Parathyroid adenoma (tissue), 2 donors: Measurements from ENCODE around the gene SPINT3.

ENCODE experiments used
- H2AFZ ChIP-seq: fragments of 300-600 bp; sonication (generic); one replicate; pipeline ENCODE4 v1.7.0; 2017; ENCODE audit warnings: antibody characterized with exemption, mild to moderate bottlenecking
- H3K27ac ChIP-seq: fragments of 300-600 bp; sonication (generic); one replicate; pipeline ENCODE4 v1.7.0; 2017
- H3K27me3 ChIP-seq: fragments of 300-600 bp; sonication (generic); one replicate; pipeline ENCODE4 v1.7.0; 2017; ENCODE audit warnings: low read length; ENCODE audit not compliant: control insufficient read depth, insufficient read depth
- H3K36me3 ChIP-seq: fragments of 300-600 bp; sonication (generic); one replicate; pipeline ENCODE4 v1.7.0; 2017; ENCODE audit warnings: low read length; ENCODE audit not compliant: control insufficient read depth, insufficient read depth
- H3K4me1 ChIP-seq: fragments of 300-600 bp; sonication (generic); one replicate; pipeline ENCODE4 v1.7.0; 2017; ENCODE audit warnings: control low read depth
- H3K4me2 ChIP-seq: fragments of 300-600 bp; sonication (generic); one replicate; pipeline ENCODE4 v1.7.0; 2017; ENCODE audit warnings: low read length
- H3K4me3 ChIP-seq: fragments of 300-600 bp; sonication (generic); one replicate; pipeline ENCODE4 v1.7.0; 2017; ENCODE audit warnings: low read depth, low read length
- H3K79me2 ChIP-seq: fragments of 300-600 bp; sonication (generic); one replicate; pipeline ENCODE4 v1.7.0; 2017; ENCODE audit warnings: control low read depth
- H3K9ac ChIP-seq: fragments of 300-600 bp; sonication (generic); one replicate; pipeline ENCODE4 v1.7.0; 2017; ENCODE audit warnings: mild to moderate bottlenecking
- H3K9me3 ChIP-seq: fragments of 300-600 bp; sonication (generic); one replicate; pipeline ENCODE4 v1.7.0; 2017; ENCODE audit warnings: low read length; ENCODE audit not compliant: control insufficient read depth
- TF ChIP-seq, protein P1 (sequence below): fragments of 300-600 bp; sonication (generic); IDR thresholded peaks from one replicate; pipeline ENCODE4 v1.7.0; 2017; ENCODE audit warnings: antibody characterized with exemption, mild to moderate bottlenecking
- donor health status: primary hyperparathyroidism.

Gene SPINT3

DNA sequence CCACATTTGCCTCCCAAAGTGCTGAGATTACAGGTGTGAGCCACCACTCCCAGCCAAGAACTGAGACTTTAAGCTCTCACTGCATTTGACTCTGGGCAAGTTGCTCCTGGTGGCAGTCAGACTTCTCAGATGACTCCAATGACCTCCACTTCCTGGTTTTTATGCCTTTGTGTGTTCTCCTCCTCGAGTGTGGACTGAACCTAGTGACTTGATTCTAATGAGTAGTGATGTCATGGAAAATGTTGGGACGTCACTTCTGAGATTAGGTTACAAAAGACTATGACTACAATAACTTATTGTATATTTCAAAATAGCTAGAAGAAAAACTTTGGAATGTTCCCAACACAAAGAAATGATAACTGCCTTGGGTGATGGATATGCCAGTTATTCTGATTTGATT is 12.0 kb downstream of the SPINT3 start:
- TF ChIP-seq, protein P1, sequence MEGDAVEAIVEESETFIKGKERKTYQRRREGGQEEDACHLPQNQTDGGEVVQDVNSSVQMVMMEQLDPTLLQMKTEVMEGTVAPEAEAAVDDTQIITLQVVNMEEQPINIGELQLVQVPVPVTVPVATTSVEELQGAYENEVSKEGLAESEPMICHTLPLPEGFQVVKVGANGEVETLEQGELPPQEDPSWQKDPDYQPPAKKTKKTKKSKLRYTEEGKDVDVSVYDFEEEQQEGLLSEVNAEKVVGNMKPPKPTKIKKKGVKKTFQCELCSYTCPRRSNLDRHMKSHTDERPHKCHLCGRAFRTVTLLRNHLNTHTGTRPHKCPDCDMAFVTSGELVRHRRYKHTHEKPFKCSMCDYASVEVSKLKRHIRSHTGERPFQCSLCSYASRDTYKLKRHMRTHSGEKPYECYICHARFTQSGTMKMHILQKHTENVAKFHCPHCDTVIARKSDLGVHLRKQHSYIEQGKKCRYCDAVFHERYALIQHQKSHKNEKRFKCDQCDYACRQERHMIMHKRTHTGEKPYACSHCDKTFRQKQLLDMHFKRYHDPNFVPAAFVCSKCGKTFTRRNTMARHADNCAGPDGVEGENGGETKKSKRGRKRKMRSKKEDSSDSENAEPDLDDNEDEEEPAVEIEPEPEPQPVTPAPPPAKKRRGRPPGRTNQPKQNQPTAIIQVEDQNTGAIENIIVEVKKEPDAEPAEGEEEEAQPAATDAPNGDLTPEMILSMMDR, result no peak
- H3K27me3 ChIP-seq, result no peaks in the 10 kb centered on the region
- no peak overlapping the region for H3K9ac ChIP-seq
- no peak overlapping the region for H2AFZ ChIP-seq
- no peaks in the 10 kb centered on the region for H3K4me1 ChIP-seq
- H3K27ac ChIP-seq, result no peak overlapping the region
- H3K36me3 ChIP-seq, result no peaks in the 10 kb centered on the region
- H3K4me2 ChIP-seq, result no peak overlapping the region
- no peak overlapping the region for H3K4me3 ChIP-seq
- no peaks in the 10 kb centered on the region for H3K9me3 ChIP-seq
- no peaks in the 10 kb centered on the region for H3K79me2 ChIP-seq

- Histone ChIP-seq H3K27ac (no peak overlapping the region), H3K27me3 (no peaks in the 10 kb centered on the region)
- TF ChIP-seq, protein P1, result no peak
These were observed 12.9 kb downstream of the SPINT3 start for GRCh38 chr20:45502561-45502960.

GRCh38 chr20:45501600-45501999 is 13.8 kb downstream of the SPINT3 start:
- no peak overlapping the region for H2AFZ ChIP-seq
- no peaks in the 10 kb centered on the region for H3K4me1 ChIP-seq
- H3K27ac ChIP-seq, result no peak overlapping the region
- TF ChIP-seq, protein P1, result no peak
- H3K36me3 ChIP-seq, result no peaks in the 10 kb centered on the region
- H3K27me3 ChIP-seq, result no peaks in the 10 kb centered on the region
- no peaks in the 10 kb centered on the region for H3K79me2 ChIP-seq
- no peak overlapping the region for H3K9ac ChIP-seq
- no peak overlapping the region for H3K4me2 ChIP-seq
- H3K4me3 ChIP-seq, result no peak overlapping the region
- H3K9me3 ChIP-seq, result no peaks in the 10 kb centered on the region

More at GRCh38 chr20:45502561-45502960, 12.9 kb downstream of the SPINT3 start:
- H3K9me3 ChIP-seq, result no peaks in the 10 kb centered on the region
- H3K36me3 ChIP-seq, result no peaks in the 10 kb centered on the region
- no peak overlapping the region for H3K4me3 ChIP-seq
- H3K79me2 ChIP-seq, result no peaks in the 10 kb centered on the region
- no peak overlapping the region for H3K9ac ChIP-seq
- no peaks in the 10 kb centered on the region for H3K4me1 ChIP-seq
- H2AFZ ChIP-seq, result no peak overlapping the region
- no peak overlapping the region for H3K4me2 ChIP-seq

- H3K9ac ChIP-seq, result no peak overlapping the region
- no peak overlapping the region for H2AFZ ChIP-seq
- H3K9me3 ChIP-seq, result no peaks in the 10 kb centered on the region
- no peaks in the 10 kb centered on the region for H3K4me1 ChIP-seq
- no peak overlapping the region for H3K4me3 ChIP-seq
- H3K79me2 ChIP-seq, result no peaks in the 10 kb centered on the region
- H3K36me3 ChIP-seq, result no peaks in the 10 kb centered on the region
- no peaks in the 10 kb centered on the region for H3K27me3 ChIP-seq
- TF ChIP-seq, protein P1, result no peak
- H3K27ac ChIP-seq, result no peak overlapping the region
- no peak overlapping the region for H3K4me2 ChIP-seq
These were observed 15.4 kb downstream of the SPINT3 start for GRCh38 chr20:45500022-45500421.

- H3K79me2 ChIP-seq, result no peaks in the 10 kb centered on the region
- TF ChIP-seq, protein P1, result no peak
- H3K4me1 ChIP-seq, result no peaks in the 10 kb centered on the region
- H2AFZ ChIP-seq, result no peak overlapping the region
- no peak overlapping the region for H3K4me2 ChIP-seq
- no peak overlapping the region for H3K27ac ChIP-seq
- H3K9ac ChIP-seq, result no peak overlapping the region
- H3K9me3 ChIP-seq, result no peaks in the 10 kb centered on the region
- H3K36me3 ChIP-seq, result no peaks in the 10 kb centered on the region
- no peaks in the 10 kb centered on the region for H3K27me3 ChIP-seq
- H3K4me3 ChIP-seq, result no peak overlapping the region
These were observed 17.4 kb downstream of the SPINT3 start for GRCh38 chr20:45497971-45498494.
